ENCODE results near the gene HIP1.
A peak's percentile ranks its signal among the peaks of the same experiment; 100 is the strongest.
"Not testable (repeated sequence)": the region's sequence is repeated elsewhere in the genome, so short reads cannot be mapped to it uniquely, and the experiment has no call there.

Gene HIP1

DNA sequence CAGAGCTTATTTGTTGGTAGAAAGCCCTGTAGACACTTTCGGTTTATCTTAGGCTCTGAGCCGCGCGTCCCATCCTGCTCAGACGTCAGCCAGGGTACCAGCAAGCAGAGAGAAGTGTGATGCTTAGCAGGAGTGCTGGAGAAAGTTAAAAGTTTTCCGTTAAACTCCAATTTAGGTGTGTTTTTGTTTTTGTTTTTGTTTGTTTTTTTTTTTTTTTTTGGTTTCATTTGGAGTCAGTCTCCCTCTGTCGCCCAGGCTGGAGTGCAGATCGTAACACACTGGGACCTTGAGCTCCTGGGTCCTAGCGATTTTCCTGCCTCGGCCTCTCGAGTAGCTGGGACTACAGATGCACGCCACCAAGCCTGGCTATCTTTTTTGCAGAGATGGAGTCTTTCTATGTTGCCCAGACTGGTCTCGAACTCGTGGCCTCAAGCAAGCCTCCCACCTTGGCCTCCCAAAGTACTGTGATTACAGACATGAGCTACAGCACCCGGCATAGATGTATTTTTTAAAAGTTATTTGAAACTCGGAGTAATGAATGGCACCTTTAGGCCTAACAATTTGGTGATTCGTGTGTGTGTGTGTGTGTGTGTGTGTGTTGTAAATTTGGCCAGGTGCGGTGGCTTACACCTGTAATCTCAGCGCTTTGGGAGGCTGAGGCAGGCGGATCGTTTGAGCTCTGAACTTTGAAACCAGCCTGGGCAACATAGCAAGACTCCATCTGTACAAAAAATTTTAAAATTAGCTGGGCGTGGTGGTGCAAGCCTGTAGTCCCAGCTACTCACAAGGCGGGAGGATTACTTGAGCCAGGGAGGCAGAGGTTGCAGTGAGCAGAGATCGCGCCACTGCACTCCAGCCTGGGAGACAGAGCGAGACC is 1.3 kb upstream of the HIP1 start:
- peak overlapping the region; percentile 62 for H3K4me3 ChIP-seq (ENCODE audit: low read depth, low read length)

DNA sequence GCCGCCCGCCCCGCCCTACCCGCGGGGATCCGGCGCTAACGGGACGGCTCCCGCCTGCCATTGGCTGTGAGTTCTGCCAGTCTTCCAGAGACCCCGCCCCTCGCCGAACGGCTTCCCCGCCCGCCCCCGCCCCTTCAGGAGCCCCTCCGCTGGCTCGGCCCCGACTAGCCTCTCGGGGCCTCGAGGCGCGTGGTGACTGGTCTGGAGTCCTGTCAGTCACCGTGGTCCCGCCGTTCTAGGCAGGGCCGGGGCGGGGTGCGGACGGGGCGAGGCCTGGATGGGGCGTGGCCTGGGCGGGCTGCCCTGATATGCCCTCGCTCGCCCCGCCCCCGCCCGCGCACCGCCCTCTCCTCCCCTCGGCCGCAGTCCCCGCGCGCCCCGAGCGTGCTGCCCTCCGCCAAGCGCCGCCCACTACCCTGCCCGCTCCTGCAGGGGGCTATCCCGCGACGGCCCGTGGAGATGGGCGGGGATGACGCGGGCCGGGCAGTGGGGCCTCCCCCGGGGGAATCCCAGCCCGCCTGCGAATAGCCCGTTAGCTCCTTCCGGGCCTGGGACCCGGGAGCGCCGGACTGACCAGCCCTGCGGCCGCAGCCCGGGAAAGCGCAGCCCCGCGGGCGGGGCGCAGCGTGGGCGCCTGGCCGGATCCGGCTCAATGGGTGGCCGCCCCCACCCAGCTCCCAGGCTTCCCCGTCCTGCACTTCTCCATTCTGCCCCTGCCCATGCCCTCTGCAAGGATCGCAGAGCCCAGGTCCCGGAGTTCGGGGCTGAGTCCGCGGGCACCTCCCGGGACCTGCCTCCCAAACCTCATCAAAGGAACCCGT is 444 bp upstream of the HIP1 start:
- peak overlapping the region; percentile 81 for H3K4me3 ChIP-seq (ENCODE audit: low read depth, low read length)

DNA sequence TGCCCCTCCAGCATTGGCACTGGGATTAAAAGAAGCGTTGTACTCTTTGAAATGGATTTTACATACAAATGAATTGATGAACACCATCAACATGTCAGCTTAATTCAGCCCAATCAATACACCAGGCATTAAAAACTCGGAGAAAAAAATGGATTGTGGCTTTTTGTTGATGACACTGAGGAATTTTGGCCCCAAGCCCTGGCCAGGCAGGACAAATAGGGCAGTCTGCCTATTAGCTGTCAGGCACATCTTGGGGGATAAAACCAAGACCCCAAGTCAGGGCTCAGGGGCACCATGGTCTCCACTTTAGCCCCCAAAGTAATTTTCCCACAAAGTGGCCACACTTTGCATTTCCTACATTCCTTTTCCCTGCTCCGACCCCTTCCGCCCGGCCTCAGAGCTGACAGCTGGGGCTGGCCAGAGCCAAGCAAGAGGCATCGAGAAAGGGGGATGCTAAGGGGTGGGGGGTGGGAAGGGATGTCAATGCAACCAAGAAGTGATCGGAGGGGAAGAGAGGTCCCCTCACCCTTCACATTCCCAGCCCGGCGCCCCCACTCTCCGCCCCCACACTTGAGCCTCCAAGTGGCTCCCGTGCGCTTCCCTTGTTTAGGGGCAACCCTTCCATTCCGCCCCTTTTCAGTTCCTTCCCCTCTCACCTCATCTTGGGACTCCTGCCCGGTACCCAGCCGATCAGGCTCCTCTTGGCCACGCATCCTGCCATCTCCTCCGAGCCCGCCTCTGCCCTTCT is 711 bp downstream of the HIP1 start:
- H3K4me3 ChIP-seq (ENCODE audit: low read depth, low read length) = peak overlapping the region; percentile 81

DNA sequence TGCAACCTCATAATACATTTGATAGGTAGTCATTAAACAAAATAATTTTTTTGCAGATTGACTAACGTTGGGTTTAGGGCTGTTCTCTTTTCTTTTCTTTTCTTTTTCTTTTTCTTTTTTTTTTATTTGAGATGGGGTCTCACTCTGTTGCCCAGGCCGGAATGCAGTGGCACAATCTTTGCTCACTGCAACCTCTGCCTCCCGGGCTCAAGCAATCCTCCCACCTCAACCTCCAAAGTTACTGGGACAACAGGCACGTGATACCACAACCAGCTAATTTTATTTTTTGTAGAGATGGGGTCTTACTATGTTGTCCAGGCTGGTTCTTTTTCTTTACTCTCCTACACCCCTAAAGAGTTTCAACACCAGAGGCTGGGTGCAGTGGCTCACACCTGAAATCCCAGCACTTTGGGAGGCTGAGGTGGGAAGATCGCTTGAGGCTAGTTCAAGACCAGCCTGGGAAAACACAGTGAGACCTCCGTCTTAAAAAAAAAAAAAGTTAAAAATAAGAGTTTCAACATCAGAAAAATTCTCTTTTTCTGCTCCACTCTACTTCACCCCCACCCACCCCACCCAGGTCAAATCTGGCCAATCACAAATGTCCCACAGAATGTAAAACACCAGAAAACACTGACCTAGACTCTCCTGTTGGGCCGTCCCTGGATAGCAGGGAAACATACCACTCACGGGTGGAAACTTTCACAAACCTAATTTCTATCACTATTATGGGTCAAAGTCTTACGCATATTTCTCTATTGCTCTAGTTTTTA is 3.0 kb downstream of the HIP1 start:
- H3K4me3 ChIP-seq (ENCODE audit: low read depth, low read length) = no peak overlapping the region

DNA sequence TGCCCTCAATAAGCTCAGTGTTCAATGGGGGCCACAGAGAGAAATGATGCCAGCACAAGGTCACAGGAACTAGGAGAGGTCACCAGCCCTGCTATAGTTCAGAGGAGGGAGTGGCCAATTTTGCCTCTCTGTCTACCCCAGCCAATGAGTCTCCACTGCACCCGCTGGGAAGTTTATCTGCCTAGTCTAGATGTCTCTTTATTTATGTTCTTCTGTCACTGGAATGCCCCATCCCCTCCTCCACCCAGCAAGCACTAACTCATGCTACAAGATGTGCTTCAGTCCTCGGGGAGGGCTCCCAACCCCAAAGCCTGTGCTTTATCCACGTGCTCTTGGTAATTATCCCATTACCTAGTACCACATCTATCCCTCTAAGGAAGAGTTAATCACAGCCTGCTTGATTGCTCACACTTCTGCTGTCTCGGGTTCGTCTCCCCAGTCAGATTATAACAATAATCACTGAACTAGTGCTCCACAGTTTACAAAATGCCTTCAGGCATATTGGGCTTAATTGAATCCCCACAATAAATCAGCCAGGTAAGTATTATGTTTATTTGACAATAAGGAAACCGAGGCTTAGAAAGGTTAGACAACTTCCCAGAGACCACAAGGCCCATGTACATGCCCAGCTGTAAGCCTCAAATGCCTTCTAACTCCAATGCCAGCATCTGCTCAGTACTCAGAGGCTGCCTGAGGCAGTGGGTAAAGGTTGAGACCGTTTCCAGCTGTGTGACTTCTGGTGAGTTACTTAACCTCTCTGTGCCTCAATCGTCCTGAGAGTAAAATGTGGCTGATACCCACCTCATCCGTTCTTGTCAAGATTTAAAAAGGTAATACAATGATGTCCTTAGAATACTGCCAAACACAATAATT is 3.9 kb downstream of the HIP1 start:
- no peak overlapping the region for H3K4me3 ChIP-seq (ENCODE audit: low read depth, low read length)

DNA sequence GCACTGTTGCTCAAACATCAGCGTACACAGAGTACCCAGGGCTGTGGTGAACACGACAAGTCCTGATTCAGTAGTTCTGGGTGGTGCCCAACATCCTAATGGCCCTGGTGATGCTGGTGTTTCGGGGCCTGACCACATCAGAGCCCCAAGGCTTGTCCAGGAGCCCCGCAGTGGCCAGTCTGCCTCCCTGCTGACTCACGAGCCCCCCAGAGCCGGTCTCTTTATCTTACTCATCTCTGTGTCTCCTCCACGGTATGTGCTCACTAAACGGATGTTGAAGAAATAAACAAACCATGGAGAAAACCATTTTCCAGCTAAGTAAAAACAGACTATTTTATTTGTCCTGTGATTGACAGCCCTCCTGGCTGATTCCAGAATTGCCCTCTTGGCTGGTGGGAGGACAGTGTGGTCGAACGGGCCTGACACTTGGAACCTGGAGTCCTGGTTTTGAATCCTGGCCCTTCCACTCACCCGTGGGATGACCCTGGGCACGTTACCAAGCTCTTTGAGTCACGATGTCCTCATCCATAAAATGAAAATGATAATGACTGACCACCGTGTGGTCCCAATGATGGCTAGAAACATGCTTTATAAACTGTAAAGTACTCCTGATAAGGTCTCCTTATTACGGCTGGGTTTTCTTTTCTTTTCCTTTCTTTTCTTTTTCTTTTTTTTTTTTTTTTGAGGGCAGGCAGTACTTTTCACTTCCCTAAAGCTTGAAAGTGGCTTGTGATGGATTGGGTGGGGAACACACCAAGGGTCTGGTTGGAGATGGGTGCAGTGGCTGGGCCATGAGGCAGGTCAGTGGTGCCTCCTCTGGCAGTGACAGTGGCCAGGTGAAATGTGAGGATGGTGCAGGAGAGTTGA is 5.7 kb downstream of the HIP1 start:
- no peak overlapping the region for H3K4me3 ChIP-seq (ENCODE audit: low read depth, low read length)

DNA sequence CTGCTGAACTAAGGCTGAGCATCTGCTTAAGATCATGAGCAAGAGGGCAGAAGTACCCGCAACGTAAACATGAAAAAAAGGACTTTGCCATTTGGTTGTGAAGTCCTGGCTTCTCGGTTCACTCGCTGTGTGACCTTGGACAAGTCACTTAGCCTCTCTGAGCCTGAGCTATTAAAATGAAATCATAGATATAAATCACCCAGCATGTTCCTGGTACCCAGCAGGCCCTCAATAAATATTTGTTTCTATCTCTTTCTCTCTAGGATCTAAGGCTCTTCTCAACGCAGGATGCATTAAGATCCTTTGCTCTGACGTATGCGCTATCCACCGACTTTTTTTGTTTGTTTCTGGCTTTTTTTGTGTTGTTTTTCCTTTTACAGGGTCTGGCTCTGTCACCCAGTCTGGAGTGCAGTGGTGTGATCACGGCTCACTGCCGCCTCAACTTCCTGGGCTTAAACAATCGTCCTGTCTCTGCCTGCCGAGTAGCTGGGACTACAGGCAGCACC is 6.7 kb downstream of the HIP1 start:
- no peak overlapping the region for H3K4me3 ChIP-seq (ENCODE audit: low read depth, low read length)

DNA sequence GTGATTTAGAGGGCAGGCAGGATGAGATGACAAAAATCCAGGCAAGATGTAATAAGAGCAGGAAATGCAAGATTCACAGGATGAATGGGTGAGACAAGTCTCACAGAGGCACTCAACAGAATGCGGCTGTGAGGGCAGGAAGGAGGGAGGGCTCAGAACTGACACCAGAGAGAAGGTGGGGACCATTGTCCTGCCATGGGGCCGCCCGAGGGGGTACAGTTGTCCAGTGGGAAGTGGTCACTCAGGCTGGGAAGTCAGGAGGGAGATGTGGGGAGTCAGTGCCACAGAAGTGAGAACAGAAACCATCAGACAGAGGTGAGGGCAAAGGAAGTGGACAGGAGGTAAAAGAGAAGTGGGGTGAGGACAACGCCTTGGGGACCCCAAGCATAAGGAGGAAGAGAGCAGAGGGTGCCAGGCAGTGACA is 8.9 kb downstream of the HIP1 start:
- H3K4me3 ChIP-seq (ENCODE audit: low read depth, low read length) = no peak overlapping the region

DNA sequence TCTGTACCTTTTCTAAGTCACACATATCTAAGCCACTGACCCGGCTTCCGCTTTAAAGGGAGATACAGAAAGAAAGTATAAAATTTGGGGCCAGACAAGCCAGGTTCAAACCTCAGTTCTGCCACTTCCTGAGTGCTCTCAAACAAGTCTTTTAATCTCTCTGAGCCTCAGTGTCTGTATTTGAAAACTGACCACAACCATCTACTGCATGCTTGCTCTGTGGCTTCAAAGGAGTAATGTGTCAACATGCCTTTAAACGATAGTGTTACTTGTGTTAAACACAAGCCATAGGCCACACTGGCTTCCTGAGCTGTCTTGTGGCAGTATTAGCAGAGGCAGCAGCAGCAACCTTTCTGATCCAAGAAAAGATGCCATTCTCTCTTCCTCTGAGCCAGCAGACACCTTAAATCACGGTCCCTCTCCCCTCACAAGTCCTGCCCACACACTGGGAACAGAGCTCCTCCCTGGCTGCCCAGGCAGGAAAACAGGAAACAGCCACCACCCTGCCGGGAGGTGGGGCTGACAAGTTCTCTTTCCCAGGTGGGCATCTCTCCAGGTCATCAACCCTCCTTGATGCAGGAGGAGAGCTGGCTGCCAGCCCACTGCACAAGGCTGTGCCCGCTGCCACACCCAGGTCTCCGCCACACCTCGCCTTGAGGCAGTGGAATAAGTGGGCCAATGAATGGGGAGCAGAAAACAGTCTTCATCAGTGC is 10.7 kb downstream of the HIP1 start:
- H3K4me3 ChIP-seq (ENCODE audit: low read depth, low read length) = no peak overlapping the region

DNA sequence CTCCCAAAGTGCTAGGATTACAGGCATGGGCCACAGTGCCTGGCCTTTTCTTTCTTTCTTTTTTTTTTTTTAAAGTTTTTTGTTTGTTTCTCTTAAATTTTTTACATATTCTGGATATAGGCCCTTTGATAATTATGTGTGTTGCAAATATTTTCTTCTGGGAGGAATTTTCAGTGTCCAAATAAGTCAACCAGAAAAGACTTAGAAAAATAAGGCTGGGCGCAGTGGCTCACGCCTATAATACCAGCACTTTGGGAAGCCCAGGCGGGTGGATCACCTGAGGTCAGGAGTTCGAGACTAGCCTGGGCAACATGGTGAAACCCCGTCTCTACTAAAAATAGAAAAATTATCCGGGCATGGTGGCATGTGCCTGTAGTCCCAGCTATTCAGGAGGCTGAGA is 11.4 kb downstream of the HIP1 start:
- not testable (repeated sequence) for H3K4me3 ChIP-seq (ENCODE audit: low read depth, low read length)

DNA sequence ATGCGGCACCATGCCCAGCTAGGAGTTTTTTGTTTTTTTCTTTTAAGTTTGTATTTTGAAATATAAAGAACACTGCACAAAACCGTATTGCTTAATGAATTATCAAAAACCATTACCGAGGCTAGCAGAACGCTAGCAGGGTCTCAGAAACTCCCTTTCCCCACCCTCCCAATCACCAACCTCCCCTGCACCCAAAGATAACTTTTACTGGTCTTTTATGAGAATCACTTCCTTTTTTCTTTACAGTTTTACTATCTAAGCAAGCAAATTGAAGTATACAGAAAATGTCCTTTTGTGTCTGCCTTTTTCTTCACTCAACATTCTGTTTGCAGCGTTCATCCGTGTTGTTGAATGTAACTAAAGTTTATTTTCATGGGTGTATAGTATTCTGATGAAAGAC is 13.4 kb downstream of the HIP1 start:
- no peak overlapping the region for H3K4me3 ChIP-seq (ENCODE audit: low read depth, low read length)

DNA sequence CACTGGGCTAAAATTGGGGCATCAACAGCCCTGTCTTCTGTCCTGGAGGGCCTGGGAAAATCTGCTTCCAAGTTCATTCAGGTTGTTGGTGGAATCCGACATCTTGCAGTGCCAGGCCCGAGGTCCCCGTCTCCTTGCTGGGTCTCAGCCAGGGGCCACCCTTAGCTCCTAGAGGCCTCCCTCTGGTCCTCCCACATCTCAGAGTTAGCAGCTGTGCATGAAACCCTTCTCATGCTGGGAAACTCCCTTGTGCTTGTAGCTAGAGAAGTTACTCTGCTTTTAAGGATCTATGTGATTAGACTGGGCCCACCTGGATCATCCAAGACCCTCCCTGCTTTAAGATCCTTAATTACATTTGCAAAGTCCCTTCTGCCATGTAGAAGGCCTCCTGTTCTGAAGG is 15.3 kb downstream of the HIP1 start:
- H3K4me3 ChIP-seq (ENCODE audit: low read depth, low read length) = no peak overlapping the region

DNA sequence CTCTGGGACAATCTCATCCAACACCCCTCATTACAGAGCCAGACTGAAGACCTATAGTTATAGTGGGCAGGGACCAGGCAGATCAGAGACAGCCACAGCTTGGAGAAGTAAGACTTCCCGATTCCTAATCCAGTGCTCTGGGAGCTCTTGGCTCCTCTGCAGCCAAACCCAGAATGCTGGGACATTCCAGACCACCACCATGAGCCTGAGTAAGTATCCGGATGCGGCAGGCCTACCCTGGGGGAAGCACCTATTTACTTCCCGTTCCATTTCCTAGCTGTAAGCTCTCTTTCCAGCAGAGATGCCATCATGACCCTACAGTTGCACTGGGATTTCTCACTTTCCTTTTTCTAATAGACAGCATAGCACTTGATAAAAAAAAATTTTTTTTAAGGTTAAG is 16.4 kb downstream of the HIP1 start:
- H3K4me3 ChIP-seq (ENCODE audit: low read depth, low read length) = no peak overlapping the region

DNA sequence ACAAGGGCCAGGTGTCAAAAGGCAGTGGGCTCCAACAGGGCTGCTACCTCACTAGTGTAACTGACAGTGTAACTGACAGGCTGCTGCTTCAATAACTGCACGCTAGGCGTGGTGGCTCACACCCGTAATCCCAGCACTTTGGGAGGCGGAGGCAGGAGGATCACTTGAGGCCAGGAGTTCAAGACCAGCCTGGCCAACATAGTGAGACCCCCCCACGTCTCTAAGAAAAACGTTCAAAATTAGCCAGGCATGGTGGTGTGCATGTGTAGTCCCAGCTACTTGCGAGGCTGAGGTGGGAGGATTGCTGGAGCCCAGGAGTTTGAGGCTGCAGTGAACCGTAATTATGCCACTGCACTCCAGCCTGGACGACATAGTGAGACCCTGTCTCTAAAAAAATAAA is 16.8 kb downstream of the HIP1 start:
- not testable (repeated sequence) for H3K4me3 ChIP-seq (ENCODE audit: low read depth, low read length)

DNA sequence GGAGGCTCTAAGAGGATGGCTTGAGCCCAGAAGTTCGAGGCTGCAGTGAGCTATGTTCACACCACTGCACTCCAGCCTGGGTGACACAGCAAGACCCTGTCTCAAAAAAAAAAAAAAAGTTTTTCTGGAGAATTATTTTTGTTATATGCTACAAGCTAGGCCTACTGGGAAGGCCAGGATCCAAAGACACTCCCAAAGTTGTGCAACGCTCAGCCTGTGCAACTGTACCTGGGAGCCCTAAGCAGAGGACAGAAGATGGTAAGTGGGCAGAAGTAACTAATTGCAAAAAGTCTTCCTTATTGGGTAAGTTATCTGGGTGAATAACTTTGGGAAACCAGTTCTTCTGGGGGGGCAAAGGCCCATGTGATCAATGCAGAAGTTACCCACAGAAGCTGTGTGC is 17.3 kb downstream of the HIP1 start:
- no peak overlapping the region for H3K4me3 ChIP-seq (ENCODE audit: low read depth, low read length)

DNA sequence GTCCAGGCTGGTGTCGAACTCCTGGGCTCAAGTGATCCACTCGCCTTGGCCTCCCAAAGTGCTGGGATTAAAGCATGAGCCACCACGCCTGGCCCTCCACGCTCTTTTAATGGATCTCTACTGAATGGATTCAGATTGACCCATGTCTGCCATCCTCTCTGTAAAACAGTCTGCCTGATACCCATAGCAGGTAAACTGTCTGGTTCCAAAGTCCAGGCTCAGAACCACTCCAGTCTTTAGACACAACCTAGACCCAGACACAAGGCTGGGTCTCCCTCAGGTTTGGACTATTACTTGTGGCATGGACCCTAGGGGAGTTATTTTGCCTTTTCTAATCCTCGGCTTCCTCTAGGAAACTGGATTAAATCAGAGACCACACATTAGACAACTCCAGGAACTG is 19.1 kb downstream of the HIP1 start:
- H3K4me3 ChIP-seq (ENCODE audit: low read depth, low read length) = no peak overlapping the region

DNA sequence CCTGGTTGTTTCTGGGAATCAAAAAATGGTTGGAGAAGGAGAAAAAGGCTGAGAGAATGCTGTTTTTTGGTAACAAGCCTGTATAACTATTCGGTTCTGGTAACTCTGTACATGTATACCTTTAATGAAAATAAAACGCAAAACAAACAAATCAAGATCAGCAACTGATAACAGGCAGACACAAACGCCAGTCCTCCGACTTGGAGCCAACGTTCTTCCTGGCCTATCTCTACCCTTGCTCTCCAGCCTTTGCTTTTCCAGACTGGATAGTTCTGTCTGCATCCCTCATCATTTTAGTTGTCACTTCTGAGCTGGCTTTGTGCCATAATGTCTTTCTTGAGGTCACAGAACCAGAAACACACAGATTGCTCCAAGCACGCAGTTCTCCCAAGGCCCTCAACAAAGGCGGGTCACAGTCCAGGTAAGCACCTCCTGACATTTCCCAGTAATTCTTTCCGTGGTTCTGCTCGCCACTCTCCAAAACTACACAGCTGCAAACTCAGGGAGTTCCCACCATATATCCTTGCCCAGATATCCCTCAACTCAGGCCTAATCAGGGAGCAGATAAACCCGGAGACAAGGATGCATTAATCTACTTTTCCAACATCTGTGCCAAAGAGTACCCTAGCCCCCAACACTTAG is 20.2 kb downstream of the HIP1 start:
- H3K4me3 ChIP-seq (ENCODE audit: low read depth, low read length) = no peak overlapping the region

All from iPS-11a (cell line).